GM23338 (cell line): ENCODE measurements around the gene KCNJ8.

Experiments
- EZH2 ChIP-seq: fragments of 200-600 bp; sonication (generic); IDR thresholded peaks from one replicate; pipeline ENCODE4 v1.8.0; 2017; ENCODE audit warnings: antibody characterized with exemption, mild to moderate bottlenecking, low read depth; ENCODE audit not compliant: unreplicated experiment
- EZH2phosphoT487 ChIP-seq: fragments of 200-600 bp; sonication (generic); IDR thresholded peaks from one replicate; pipeline ENCODE4 v1.8.1; 2018; ENCODE audit warnings: antibody characterized with exemption; ENCODE audit not compliant: unreplicated experiment
- JUNB ChIP-seq: IDR thresholded peaks from one replicate; pipeline ENCODE4 v1.6.1; 2016; ENCODE audit warnings: antibody characterized with exemption; ENCODE audit not compliant: unreplicated experiment
- POLR2AphosphoS5 ChIP-seq: IDR thresholded peaks from 2 replicates; pipeline ENCODE4 v1.6.1; 2016; ENCODE audit warnings: antibody characterized with exemption, low read depth
- REST ChIP-seq: IDR thresholded peaks from one replicate; pipeline ENCODE4 v1.6.1; 2018; ENCODE audit warnings: antibody characterized with exemption; ENCODE audit not compliant: unreplicated experiment
- TF ChIP-seq, protein P1 (sequence below), 2 experiments: fragments of 200-600 bp in 1 of 2; sonication (generic) in 1 of 2; conservative IDR thresholded peaks; 2 replicates each; pipeline versions ENCODE4 v1.5.1 to v1.6.1; 2016 to 2017; ENCODE audit warnings: antibody characterized with exemption in 2 of 2, low read depth in 2 of 2, mild to moderate bottlenecking in 2 of 2, moderate library complexity in 1 of 2

DNA sequence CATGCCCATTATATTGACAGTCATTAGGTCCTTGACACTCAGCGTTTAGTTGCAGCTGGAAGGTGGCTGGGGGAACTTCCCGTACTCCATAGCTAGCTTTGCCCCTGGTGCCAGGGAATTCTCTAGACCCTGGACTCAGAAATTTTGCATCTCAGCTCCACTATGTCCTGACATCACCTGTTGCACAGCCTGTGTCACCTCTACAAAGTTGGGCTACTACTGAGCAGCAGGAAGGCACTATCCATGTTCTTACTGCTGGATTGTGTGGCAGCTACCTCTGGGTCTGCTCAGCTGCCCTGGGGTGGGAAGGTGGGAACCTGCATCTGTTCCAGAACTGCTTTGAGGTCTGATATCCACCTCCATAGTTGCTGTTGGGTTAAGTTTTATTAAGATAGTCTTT lies 11.0 kb downstream of the KCNJ8 start:
- TF ChIP-seq, protein P1, sequence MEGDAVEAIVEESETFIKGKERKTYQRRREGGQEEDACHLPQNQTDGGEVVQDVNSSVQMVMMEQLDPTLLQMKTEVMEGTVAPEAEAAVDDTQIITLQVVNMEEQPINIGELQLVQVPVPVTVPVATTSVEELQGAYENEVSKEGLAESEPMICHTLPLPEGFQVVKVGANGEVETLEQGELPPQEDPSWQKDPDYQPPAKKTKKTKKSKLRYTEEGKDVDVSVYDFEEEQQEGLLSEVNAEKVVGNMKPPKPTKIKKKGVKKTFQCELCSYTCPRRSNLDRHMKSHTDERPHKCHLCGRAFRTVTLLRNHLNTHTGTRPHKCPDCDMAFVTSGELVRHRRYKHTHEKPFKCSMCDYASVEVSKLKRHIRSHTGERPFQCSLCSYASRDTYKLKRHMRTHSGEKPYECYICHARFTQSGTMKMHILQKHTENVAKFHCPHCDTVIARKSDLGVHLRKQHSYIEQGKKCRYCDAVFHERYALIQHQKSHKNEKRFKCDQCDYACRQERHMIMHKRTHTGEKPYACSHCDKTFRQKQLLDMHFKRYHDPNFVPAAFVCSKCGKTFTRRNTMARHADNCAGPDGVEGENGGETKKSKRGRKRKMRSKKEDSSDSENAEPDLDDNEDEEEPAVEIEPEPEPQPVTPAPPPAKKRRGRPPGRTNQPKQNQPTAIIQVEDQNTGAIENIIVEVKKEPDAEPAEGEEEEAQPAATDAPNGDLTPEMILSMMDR (conservative IDR thresholded peaks at IDR 0.05; ENCODE audit: low read depth in 2 of 2): no peak
- TF ChIP-seq POLR2AphosphoS5 (no peak), JUNB (no peak), EZH2phosphoT487 (no peak), EZH2 (no peak), REST (no peak)
